Tibial nerve (tissue), 4 donors: ENCODE data around the gene GALK1.

Experiments
- EP300 ChIP-seq, 2 donors: sonication (generic); formaldehyde crosslinking; IDR thresholded peaks; one replicate each; pipeline ENCODE4 v1.6.1; 2017; ENCODE audit warnings: antibody characterized with exemption in 2 of 2, mild to moderate bottlenecking in 1 of 2
- POLR2A ChIP-seq, 2 donors: fragments of 450-650 bp; IDR thresholded peaks; one replicate each; pipeline ENCODE4 v1.6.1; 2017; ENCODE audit warnings: antibody characterized with exemption in 2 of 2, mild to moderate bottlenecking in 2 of 2, moderate library complexity in 2 of 2
- TF ChIP-seq, protein P1 (sequence below), 5 experiments: fragments of 200-600 bp in 3 of 5; fragments of 450-650 bp in 2 of 5; sonication (generic) in 3 of 5; IDR thresholded peaks; one replicate each; pipeline ENCODE4 v1.5.1; 2016 to 2019; ENCODE audit warnings: antibody characterized with exemption in 5 of 5, mild to moderate bottlenecking in 3 of 5, moderate library complexity in 2 of 5

DNA sequence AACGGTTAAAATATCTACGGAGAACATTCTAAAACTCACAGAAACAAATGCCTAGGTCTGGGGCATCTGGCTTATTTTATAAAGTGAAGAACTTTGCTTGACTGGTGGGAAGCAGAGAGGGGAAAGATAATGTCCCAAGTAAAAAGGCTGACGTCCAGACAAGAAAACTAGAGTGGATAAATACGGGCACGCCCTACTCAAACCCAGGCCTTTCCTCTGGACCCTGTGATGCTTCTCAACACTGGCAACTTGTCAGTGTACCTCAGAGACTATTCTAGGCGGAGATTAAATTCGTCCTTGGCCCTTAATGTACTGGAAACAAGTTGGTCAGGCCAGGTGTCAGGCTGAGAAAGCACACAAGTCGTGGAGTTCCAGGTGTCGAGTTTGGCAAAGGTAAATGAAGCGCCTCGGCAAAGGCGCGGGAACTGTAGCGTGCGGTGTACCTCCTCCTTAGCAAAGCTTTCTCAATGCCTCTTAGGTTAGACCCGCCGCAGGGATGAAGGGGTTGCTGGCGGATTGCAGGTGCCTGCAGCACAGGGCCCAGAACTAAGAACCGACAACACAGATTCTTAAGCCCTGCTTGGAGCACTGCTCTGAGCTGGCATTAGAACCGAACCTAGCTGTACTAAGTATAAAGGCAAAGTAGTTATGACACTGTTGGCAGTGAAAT lies 18.9 kb upstream of the GALK1 start:
- TF ChIP-seq, protein P1, sequence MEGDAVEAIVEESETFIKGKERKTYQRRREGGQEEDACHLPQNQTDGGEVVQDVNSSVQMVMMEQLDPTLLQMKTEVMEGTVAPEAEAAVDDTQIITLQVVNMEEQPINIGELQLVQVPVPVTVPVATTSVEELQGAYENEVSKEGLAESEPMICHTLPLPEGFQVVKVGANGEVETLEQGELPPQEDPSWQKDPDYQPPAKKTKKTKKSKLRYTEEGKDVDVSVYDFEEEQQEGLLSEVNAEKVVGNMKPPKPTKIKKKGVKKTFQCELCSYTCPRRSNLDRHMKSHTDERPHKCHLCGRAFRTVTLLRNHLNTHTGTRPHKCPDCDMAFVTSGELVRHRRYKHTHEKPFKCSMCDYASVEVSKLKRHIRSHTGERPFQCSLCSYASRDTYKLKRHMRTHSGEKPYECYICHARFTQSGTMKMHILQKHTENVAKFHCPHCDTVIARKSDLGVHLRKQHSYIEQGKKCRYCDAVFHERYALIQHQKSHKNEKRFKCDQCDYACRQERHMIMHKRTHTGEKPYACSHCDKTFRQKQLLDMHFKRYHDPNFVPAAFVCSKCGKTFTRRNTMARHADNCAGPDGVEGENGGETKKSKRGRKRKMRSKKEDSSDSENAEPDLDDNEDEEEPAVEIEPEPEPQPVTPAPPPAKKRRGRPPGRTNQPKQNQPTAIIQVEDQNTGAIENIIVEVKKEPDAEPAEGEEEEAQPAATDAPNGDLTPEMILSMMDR (IDR thresholded peaks at IDR 0.05): no peak
- TF ChIP-seq POLR2A (IDR thresholded peaks at IDR 0.05): no peak
- TF ChIP-seq EP300 (IDR thresholded peaks at IDR 0.05): no peak
